Prostate gland (tissue), 2 donors: ENCODE results near the gene IGFLR1. TPM values are rescaled to one million over a fixed set of nuclear protein-coding genes. Genes with fewer than 3 reads are reported as not detected.

ENCODE experiments used
- DNase-seq: peaks from one replicate; pipeline ENCODE4 v3.0.0-alpha.2; 2019; ENCODE audit warnings: low spot score
- H3K27ac ChIP-seq, 2 donors: fragments of 200-600 bp; sonication (generic); 2 replicates each; pipeline ENCODE4 v1.5.1; 2017 to 2019
- H3K27me3 ChIP-seq: fragments of 200-600 bp; sonication (generic); replicated peaks from 2 replicates; pipeline ENCODE4 v1.5.1; 2019; ENCODE audit not compliant: insufficient read depth
- H3K36me3 ChIP-seq, 2 donors: fragments of 200-600 bp; sonication (generic); 1 replicate in 1 of 2; 2 replicates in 1 of 2; pipeline versions ENCODE4 v1.5.1 to v1.8.1; 2017 to 2019
- H3K4me1 ChIP-seq: fragments of 200-600 bp; sonication (generic); replicated peaks from 2 replicates; pipeline ENCODE4 v1.5.1; 2019
- H3K4me3 ChIP-seq, 2 donors: fragments of 200-600 bp; sonication (generic); 2 replicates each; pipeline ENCODE4 v1.5.1; 2017 to 2019
- H3K9me3 ChIP-seq: fragments of 200-600 bp; sonication (generic); 2 replicates; pipeline ENCODE4 v1.5.1; 2017
- CTCF ChIP-seq, 4 experiments: fragments of 200-600 bp in 2 of 4; fragments of 450-650 bp in 2 of 4; sonication (generic) in 2 of 4; IDR thresholded peaks; 1 replicate in 3 of 4; 2 replicates in 1 of 4; pipeline ENCODE4 v1.5.1; 2016 to 2019; ENCODE audit warnings: antibody characterized with exemption in 4 of 4, mild to moderate bottlenecking in 2 of 4, moderate library complexity in 2 of 4
- POLR2A ChIP-seq: fragments of 450-650 bp; IDR thresholded peaks from one replicate; pipeline ENCODE4 v1.6.1; 2016; ENCODE audit warnings: antibody characterized with exemption, mild to moderate bottlenecking
- POLR2AphosphoS5 ChIP-seq: sonication (generic); formaldehyde crosslinking; IDR thresholded peaks from one replicate; pipeline ENCODE4 v1.6.1; 2017; ENCODE audit warnings: antibody characterized with exemption
- WGBS: methylation state at CpG from one replicate; pipeline ENCODE4 v1.1.5; 2018; 5-methylcytosine and 5-hydroxymethylcytosine counted together
- intact Hi-C: fragments of 100-400 bp; cut with DNase I; formaldehyde crosslinking; loops from one replicate; pipeline ENCODE4 v1.14.2; 2022
- total RNA-seq, 2 donors: library from RNA; depleted of rRNA; stranded (reverse); fragments of >200 nt; gene quantifications; one replicate each; pipeline ENCODE4 v1.1.0, GENCODE V29; 2016

Gene IGFLR1
- total RNA-seq, 2 donors from 2014 or later, result 9.4 to 16.1 TPM

- Histone ChIP-seq H3K36me3 (peaks cover 8 to 16% of the 10 kb centered on the region in 2 donors), H3K4me3 (no peak overlapping the region), H3K9me3 (no peaks in the 10 kb centered on the region), H3K4me1 (peaks cover 3% of the 10 kb centered on the region), H3K27me3 (no peaks in the 10 kb centered on the region), H3K27ac (no peak overlapping the region)
- intact Hi-C loops, result no loop called here
- no peak for DNase-seq
- whole genome bisulfite sequencing, result 89% methylated on average over 2 of the region's 2 CpGs
- TF ChIP-seq CTCF (IDR thresholded peaks at IDR 0.05) (no peak), POLR2AphosphoS5 (no peak), POLR2A (no peak)
Measured at GRCh38 chr19:35738887-35739229, 3.4 kb downstream of the IGFLR1 start.

- WGBS, result 91% methylated on average over 37 of the region's 37 CpGs
Measured at GRCh38 chr19:35738021-35738886, 4.0 kb downstream of the IGFLR1 start.

GRCh38 chr19:35736913-35737886 is 5.1 kb downstream of the IGFLR1 start:
- Histone ChIP-seq H3K36me3 (peaks cover 11 to 24% of the 10 kb centered on the region in 2 donors), H3K27ac (no peak overlapping the region), H3K4me3 (no peak overlapping the region), H3K4me1 (peaks cover 3% of the 10 kb centered on the region), H3K27me3 (no peaks in the 10 kb centered on the region), H3K9me3 (no peaks in the 10 kb centered on the region)
- intact Hi-C loops, result no loop called here
- 87% methylated on average over 22 of the region's 22 CpGs for WGBS
- no peak for DNase-seq
- TF ChIP-seq POLR2AphosphoS5, result no peak
- no peak for TF ChIP-seq POLR2A
- TF ChIP-seq CTCF (IDR thresholded peaks at IDR 0.05), result no peak

More at GRCh38 chr19:35738021-35738886, 4.0 kb downstream of the IGFLR1 start:
- no peak overlapping the region for H3K4me3 ChIP-seq
- no peaks in the 10 kb centered on the region for H3K9me3 ChIP-seq
- peaks cover 8 to 16% of the 10 kb centered on the region in 2 donors for H3K36me3 ChIP-seq
- no peak for TF ChIP-seq POLR2AphosphoS5
- TF ChIP-seq POLR2A, result no peak
- no peak for TF ChIP-seq CTCF (IDR thresholded peaks at IDR 0.05)
- H3K27ac ChIP-seq, result no peak overlapping the region
- DNase-seq, result no peak
- intact Hi-C loops, result no loop called here
- peaks cover 3% of the 10 kb centered on the region for H3K4me1 ChIP-seq
- no peaks in the 10 kb centered on the region for H3K27me3 ChIP-seq

- Histone ChIP-seq H3K27me3 (no peaks in the 10 kb centered on the region), H3K27ac (no peak overlapping the region), H3K4me1 (peaks cover 3% of the 10 kb centered on the region), H3K4me3 (no peak overlapping the region), H3K36me3 (peaks cover 14 to 39% of the 10 kb centered on the region in 2 donors), H3K9me3 (no peaks in the 10 kb centered on the region)
- intact Hi-C loops, result no loop called here
- no peak for DNase-seq
- TF ChIP-seq CTCF (IDR thresholded peaks at IDR 0.05) (no peak), POLR2A (no peak), POLR2AphosphoS5 (no peak)
- WGBS, result 88% methylated on average over 5 of the region's 5 CpGs
Measured at GRCh38 chr19:35734889-35735288, 7.4 kb downstream of the IGFLR1 start.
